Amygdala (tissue), 56 donors: ENCODE data around the gene TTN.

Experiments
- DNase-seq, 56 donors: peaks; one replicate each; lab custom pipeline; 2025; lab: John Stamatoyannopoulos, UW

The TTN gene

GRCh38 chr2:178807227-178808008, at the start of gene TTN:
Gene TTN, minus strand, starts transcription at chr2:178807423. Its CDS starts 2,781 bp downstream, at chr2:178804642.
- no peak for DNase-seq

DNA sequence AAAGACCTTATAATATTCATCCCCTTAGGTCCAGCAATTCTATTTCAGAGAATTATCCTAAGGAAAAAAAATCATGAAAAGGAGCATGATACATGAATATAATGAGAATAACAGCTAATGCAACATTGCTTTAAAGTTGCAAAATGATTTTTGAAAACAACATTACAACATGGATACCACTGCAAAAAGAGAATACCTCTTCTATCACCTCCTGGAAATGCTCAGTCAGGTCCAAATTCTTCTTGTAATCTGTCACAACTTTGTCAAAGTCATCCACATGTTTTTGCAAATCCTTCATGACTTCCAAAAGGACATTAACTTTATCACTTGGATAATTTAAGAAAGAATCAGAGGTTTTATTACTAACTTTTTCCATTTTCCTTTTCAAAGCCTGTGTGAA, 47.9 kb upstream of the TTN start:
- DNase-seq = no peak

GRCh38 chr2:178848335-178848734, 41.1 kb upstream of the TTN start:
- DNase-seq = no peak

GRCh38 chr2:178846458-178846802, 39.2 kb upstream of the TTN start:
- DNase-seq = no peak

GRCh38 chr2:178845566-178846457, 38.6 kb upstream of the TTN start:
- DNase-seq = no peak

- no peak for DNase-seq
Measured at GRCh38 chr2:178844701-178845100, 37.5 kb upstream of the TTN start.

- DNase-seq = no peak
Measured at GRCh38 chr2:178844269-178844668, 37.0 kb upstream of the TTN start.

DNA sequence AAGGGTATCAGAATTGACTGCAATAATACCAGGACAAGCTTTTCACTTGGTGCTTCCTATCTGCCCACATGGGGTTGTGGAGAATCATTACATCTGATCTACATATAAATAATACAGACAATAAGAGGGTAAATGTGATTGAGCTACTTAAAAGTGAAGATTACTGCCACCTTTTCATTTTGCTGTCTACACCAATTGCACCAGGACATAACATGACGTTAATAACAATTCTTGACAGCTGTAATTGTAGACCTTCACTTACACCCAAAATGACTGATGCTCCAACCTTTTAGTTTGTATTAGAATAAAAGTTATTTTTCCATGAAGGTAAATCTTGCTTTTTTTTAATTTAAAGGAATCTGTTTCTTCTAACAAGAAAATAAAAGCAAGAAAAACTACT, 36.5 kb upstream of the TTN start:
- no peak for DNase-seq

GRCh38 chr2:178836807-178837206, 29.6 kb upstream of the TTN start:
- no peak for DNase-seq

DNA sequence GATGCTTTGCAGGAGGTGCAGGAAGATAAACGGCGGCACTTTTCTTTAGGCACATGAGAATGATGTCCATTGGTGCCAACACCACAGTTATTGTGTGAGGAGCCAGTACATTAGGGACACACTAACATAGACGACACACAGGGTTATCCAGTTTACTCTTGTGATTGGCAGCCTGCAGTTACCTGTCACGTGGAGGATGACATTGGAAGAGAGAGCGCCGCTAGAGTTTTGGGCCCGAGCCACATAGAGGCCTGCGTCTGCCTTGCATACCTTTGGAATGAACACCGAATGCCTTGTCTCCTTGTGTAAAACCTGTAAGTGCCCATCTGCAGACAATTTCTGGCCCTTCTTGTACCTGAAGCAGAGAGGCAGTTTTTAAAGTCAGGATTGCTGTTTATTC, 26.9 kb upstream of the TTN start:
- no peak for DNase-seq

DNA sequence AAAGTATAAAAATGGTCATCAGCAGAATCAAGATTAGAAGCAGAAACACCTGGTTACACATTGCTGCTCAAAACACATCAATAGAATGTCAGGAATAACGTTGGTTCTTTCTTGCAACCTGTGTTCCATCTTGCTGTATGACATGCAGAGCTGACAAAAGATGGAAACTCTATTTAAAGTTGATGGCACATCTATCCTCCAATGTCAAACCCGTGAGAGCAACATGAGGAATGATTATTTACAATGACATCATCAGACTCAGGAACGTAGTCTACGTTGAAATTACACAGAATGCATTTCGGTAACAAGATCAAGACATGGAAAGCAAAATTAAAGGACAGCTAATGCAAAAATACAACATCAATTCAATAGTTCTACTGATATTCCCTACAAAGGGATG, 26.2 kb upstream of the TTN start:
- DNase-seq = no peak

DNA sequence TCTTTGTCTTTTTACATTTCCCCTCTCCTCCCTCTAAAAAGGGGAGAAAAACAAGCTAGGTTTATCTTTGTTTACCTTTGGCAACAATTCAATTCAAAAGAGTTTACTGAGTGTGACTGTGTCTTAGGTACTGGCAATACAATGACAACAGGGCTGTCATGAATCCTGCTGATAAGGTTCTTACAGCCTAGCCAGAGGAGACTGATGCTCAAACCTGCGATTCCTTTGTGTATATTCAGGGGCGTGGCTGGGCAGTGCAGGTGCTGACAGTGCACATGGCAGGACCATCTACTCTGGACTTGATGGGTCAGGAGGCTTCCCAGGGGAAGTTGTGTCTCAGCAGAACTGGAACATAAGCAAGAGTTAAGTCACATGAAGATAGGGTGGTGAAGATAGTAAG, 23.2 kb upstream of the TTN start:
- DNase-seq = no peak

DNA sequence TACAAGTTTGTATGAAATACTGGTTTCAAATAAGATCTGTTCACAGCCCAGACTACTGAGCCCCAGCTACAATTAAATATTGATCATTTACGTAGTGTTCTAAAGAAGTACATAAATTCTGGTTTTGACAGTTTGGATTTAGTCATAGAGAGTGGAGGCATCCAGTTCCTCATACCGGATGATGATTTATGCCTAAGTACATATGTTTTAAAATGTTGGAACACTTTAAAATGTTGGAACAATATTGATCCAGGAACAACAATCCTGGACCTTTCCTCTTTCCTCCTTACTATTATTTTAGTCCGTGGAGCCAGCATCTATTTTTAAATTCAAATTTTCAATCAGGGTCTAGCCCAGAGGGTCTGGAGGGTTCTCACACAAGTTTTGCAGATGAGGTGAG, 22.8 kb upstream of the TTN start:
- no peak for DNase-seq

DNA sequence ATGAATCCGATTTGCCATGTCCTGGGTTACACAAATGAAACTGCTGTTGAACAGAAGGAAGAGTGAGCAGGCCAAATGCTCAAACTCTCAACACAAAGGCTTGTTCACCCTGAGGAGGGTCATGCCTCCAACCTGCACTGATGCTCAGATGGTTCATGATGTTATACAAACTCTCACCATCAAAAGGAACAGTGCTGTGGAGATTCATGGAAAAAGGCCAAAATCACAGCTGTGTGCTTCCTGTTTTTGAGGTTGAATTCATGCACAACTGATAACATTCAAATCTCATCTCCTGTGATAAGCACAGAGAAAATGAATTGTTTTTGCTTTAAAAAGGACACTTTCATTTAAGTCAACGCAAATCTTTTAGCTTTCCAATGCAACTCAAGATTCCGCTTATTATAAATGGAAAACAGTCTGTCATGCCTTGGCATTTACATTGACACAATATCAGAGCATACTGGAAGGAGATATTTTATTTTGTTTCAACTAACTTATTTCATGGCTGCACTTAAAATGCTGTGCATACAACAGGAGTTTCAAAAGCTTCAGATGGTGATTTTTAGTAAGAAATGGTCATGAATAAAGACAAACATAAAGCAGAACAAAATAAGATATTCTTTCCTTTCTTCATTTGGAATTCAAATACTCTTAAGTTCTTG, 22.2 kb upstream of the TTN start:
- no peak for DNase-seq

GRCh38 chr2:178828486-178828881, 21.3 kb upstream of the TTN start:
- peak in 1 of 56 donors; percentile 4 for DNase-seq

GRCh38 chr2:178827739-178828485, 20.7 kb upstream of the TTN start:
- no peak for DNase-seq

DNA sequence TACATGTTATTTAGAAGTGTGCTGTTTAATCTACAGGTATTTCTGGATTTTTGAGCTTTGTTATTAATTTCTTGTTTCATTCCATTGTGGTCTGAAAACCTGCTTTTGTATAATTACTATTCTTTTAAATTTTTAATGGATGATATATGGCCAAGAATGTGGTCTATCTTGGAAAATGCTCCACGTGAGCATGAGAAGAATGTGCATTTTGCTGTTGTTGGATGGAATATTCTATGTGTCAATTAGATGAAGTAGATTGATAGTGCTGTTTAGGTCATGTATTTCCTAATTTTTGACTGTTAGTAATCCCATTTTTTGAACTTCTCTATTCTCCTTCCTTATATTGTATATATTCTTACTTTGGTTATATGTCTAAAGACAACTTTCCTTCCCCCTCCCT, 19.9 kb upstream of the TTN start:
- DNase-seq = no peak

GRCh38 chr2:178825183-178825582, 18.0 kb upstream of the TTN start:
- DNase-seq = no peak

DNA sequence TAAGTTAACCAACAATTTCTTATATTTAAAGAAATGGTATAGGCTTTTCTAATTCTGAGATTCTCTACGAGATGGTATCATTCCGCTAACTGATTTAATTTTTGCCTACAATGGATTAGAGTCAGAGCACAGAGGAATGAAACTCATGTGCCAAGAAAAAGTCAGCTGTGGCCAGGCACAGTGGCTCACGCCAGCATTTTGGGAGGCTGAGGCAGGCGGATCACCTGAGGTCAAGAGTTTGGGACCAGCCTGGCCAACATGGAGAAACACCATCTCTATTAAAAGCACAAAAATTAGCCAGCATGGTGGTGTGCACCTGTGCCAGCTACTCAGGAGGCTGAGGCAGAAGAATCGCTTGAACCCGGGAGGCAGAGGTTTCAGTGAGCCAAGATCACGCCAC, 17.0 kb upstream of the TTN start:
- DNase-seq = no peak

DNA sequence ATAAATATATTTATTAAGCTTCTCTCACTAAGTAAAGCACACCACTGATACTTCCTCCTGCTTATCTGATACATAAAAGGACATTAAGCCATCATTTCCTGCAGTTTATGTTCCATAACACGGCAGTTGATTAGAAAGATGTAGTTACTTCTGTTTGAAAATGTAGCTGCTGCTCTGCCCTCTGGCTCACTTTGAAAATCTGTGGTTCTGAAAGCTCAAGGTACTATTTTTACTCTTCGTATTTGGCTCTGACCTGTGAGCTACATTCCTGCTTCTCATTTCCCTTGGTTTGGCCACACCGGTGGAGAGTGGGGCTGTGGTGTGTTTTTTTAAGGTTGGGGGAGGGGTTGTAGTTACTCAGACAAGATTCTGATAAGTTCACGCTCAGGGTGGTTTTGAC, 12.8 kb upstream of the TTN start:
- no peak for DNase-seq
